HG02588 (cell line): ENCODE measurements around the gene RSPH6A.
"Not testable (repeated sequence)": the region's sequence is repeated elsewhere in the genome, so short reads cannot be mapped to it uniquely, and the experiment has no call there.

Experiments used
- ATAC-seq: cut with Tn5 transposase; IDR thresholded peaks from one replicate; pipeline ENCODE4 v1.9.1; 2021; ENCODE audit warnings: mild to moderate bottlenecking, moderate library complexity; ENCODE audit not compliant: unreplicated experiment

The RSPH6A gene

GRCh38 chr19:45804140-45804958 is 10.8 kb downstream of the RSPH6A start:
- ATAC-seq: no peak

- ATAC-seq: no peak
Observed at GRCh38 chr19:45801603-45802175, 13.4 kb downstream of the RSPH6A start.

GRCh38 chr19:45800070-45800553 is 15.0 kb downstream of the RSPH6A start:
- no peak for ATAC-seq

GRCh38 chr19:45799541-45799940 is 15.6 kb downstream of the RSPH6A start:
- not testable (repeated sequence) for ATAC-seq

GRCh38 chr19:45798995-45799517 is 16.1 kb downstream of the RSPH6A start:
- ATAC-seq: no peak

- no peak for ATAC-seq
Observed at GRCh38 chr19:45794627-45795026, 20.5 kb downstream of the RSPH6A start.

GRCh38 chr19:45793876-45794275 is 21.2 kb downstream of the RSPH6A start:
- ATAC-seq: no peak

- ATAC-seq: no peak
Observed at GRCh38 chr19:45793178-45793564, 21.9 kb downstream of the RSPH6A start.

GRCh38 chr19:45792470-45793177 is 22.5 kb downstream of the RSPH6A start, which contains the start of gene DMWD:
DMWD (minus strand) TSS chr19:45792845; CDS start chr19:45792756, 89 bp downstream.
- peak; percentile 89 for ATAC-seq

- peak; percentile 23 for ATAC-seq
Observed at GRCh38 chr19:45791744-45792469, 23.2 kb downstream of the RSPH6A start.

GRCh38 chr19:45790942-45791341 is 24.2 kb downstream of the RSPH6A start:
- ATAC-seq: no peak

GRCh38 chr19:45789035-45789786 is 25.9 kb downstream of the RSPH6A start:
- no peak for ATAC-seq

- ATAC-seq: no peak
Observed at GRCh38 chr19:45786533-45786894, 28.6 kb downstream of the RSPH6A start.

GRCh38 chr19:45785781-45786532 is 29.2 kb downstream of the RSPH6A start:
- ATAC-seq: no peak

GRCh38 chr19:45785097-45785496 is 30.0 kb downstream of the RSPH6A start:
- no peak for ATAC-seq

GRCh38 chr19:45784096-45784495 is 31.0 kb downstream of the RSPH6A start:
- no peak for ATAC-seq

GRCh38 chr19:45782820-45783785 is 32.0 kb downstream of the RSPH6A start:
- ATAC-seq: no peak

GRCh38 chr19:45782162-45782691 is 32.9 kb downstream of the RSPH6A start, which contains the start of gene DMPK:
DMPK (minus strand) TSS chr19:45782490; CDS start chr19:45782352, 138 bp downstream.
- ATAC-seq: no peak
